Right forelimb (tissue), 1 donor: ENCODE results near the gene ZNF823.

Source experiments
- DNase-seq: peaks from one replicate; pipeline ENCODE4 v3.0.0-alpha.2; 2018

ZNF823 gene

GRCh38 chr19:11736696-11737095 lies 2.0 kb downstream of the ZNF823 start:
- no peak for DNase-seq

DNA sequence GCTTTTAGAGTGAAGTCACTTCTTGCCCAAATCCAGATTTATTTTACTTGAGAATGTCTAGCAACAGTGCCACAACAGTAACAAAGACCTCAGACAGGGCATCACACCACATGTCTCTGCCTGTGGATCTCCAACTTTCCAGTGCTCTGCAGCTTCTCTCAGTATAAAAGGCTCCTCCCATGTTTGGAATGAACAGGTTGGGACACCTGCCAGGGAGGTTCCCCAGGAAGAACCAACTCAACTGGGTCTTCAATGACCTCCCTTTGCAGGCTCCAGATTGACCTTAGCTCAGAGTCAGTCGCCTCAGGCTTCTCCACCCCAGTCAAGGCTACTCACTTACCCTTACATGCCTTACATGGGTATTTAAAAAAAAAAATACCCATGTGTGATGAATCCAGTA lies 3.4 kb downstream of the ZNF823 start:
- DNase-seq, result no peak

DNA sequence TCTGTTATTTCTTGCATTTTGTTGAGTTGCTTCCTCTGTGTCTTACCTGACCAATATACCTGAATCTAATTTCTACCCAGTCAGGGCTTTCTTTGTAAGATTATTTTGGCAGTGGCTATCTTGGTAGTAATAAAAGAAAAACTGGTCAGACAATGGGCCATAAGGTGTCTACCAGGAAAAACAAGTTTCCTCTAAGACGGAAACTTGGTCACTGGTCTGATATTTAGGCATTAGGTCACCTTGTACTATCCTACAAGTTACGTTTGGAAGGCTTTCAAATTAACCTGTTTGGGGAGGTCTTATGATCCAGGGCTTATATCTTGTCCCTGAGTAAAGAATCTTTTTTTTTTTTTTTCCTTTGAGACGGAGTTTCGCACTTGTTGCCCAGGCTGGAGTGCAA lies 9.2 kb downstream of the ZNF823 start:
- DNase-seq, result no peak

DNA sequence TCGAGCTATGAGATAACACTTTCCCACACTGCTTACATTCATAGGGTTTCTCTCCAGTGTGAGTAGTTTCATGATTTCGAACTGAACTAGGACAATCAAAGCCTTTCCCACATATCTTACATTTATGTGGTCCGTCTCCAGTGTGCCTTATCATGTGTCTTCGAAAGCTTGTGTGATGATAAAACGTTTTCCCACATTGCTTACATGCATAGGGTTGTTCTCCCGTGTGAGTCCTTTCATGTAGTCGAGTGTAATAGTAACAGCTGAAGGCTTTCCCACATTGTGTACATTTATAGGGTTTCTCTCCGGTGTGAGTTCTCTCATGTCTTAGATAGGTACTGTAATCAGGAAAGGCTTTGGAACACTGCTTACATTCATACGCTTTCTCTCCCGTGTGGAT lies 16.3 kb downstream of the ZNF823 start:
- DNase-seq, result no peak

- no peak for DNase-seq
Observed at GRCh38 chr19:11721681-11722080, 17.1 kb downstream of the ZNF823 start.

DNA sequence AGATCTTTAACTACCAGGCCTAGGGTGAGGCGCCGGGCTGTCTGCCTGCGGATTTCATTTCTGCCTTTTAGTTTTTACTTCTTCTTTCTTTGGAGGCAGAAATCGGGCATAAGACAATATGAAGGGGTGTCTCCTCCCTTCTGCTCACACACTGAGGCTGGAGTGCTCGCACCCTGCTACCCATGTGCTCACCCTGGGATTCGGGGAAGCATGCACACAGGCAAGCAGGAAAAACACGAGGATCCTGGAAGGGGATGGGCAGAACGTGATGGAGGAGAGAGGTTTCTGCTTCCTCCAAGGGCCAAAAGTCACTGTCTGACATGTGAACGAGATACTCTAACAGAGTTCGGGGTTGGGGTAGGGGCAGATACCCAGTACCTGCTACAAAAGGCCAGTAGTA lies 28.4 kb downstream of the ZNF823 start:
- no peak for DNase-seq

GRCh38 chr19:11708457-11708856 lies 30.3 kb downstream of the ZNF823 start:
- DNase-seq, result no peak

GRCh38 chr19:11705474-11705873 lies 33.3 kb downstream of the ZNF823 start:
- DNase-seq, result no peak

DNA sequence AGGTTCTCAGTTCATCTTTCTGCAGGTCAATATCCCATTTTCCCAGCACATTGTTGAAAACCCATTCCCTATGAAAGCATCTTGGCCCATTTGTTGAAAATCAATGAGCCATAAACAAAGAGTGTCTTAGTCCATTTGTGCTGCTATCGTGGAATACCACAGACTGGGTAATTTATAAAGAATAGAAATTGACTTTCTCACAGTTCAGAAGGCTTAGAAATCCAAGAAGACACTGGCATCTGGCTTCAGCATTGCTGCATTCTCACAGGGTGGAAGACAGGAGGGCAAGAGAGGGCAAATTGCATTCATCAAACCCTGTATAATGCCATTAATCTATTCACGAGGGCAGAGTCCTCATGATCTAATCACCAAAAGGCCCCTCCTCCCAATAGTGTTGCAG lies 34.1 kb downstream of the ZNF823 start:
- DNase-seq, result no peak

GRCh38 chr19:11699931-11700794 lies 38.6 kb downstream of the ZNF823 start:
- DNase-seq, result no peak

DNA sequence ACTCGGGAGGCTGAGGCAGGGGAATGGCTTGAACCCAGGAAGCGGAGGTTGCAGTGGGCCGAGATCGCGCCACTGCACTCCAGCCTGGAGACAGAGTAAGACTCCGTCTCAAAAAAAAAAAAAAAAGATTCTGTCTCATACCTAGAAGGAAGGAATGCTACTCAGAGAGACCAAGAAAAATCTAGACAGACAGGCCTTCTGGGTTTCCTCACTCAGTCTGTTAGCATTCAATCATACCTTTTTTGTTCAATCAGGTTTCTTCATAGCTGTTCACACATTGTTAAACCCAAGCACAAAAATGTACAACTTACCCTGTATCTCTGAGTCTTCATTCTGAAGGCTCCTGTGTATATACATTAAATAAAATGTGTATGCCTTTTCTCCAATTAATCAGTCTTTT lies 40.5 kb downstream of the ZNF823 start:
- DNase-seq, result no peak

GRCh38 chr19:11697284-11697855 lies 41.4 kb downstream of the ZNF823 start:
- no peak for DNase-seq

GRCh38 chr19:11694533-11695439 lies 44.0 kb downstream of the ZNF823 start:
- DNase-seq, result peak; percentile 97

DNA sequence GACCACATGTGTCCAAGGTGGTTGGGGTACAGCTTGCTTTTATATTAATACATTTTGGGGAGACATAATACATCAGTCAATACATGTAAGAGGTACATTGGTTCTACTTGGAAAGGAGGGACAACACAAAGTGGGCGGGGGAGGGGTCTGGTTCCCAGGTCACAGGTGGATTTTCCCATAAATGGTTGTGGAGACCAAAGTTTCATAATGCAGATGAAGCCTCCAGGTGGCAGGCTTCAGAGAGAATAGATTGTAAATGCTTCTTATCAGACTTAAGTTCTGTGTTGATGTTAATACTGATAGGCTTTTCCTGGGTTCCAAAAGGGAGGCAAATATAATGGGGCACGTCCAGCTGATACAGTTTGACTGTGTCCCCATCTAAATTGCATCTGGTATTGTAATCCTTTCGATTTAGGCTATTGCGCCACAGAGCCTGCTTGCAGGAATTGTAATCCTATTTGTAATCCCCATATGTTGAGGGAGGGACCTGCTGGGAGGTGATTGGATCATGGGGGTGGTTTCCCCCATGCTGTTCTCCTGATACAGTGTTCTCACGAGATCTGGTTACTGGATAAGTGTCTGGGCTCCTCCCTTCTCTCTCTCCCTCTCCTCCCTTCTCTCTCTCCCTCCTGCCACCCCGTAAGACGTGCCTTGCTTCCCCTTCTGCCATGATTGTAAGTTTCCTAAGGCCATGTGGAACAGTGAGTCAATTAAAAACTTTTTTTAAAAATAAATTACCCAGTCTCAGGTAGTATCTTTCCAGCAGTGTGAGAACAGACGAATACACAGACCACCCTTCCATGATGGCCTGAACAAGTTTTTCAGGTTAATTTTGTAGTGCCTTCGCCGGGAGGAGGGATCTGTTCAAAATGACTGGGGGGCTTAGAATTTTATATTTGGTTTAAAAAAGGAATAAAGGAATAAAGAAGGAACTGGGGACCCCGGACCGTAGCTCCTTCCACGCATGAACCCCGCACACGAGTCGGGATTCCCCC lies 44.9 kb downstream of the ZNF823 start:
- no peak for DNase-seq

DNA sequence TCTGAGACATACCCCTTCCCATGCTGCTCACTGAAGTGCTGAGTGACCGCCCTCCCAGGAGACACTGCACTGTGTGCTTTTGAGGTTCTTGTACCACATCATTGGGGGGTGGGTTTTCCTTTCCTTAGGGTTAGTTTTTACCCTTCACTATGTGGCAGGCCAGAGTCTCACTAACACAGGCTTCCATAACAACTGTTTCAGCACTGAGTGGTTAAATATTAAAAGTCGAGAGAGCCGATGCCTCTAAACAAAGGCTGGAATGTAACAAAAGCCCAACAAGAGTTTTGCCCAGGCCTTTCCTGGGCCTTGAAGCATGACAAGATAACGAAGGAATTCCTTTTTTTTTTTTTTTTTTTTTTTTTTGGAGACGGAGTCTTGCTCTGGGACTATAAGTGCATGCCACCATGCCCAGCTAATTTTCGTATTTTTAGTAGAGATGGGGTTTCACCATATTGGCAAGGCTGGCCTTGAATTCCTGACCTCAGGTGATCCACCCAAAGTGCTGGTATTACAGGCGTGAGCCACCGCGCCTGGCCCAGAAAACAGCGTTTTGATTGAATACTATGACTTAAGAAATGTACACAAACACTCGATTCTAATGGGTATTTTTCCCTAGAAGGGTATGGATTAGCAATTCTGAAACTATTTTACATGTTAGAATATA lies 46.5 kb downstream of the ZNF823 start:
- DNase-seq, result no peak

DNA sequence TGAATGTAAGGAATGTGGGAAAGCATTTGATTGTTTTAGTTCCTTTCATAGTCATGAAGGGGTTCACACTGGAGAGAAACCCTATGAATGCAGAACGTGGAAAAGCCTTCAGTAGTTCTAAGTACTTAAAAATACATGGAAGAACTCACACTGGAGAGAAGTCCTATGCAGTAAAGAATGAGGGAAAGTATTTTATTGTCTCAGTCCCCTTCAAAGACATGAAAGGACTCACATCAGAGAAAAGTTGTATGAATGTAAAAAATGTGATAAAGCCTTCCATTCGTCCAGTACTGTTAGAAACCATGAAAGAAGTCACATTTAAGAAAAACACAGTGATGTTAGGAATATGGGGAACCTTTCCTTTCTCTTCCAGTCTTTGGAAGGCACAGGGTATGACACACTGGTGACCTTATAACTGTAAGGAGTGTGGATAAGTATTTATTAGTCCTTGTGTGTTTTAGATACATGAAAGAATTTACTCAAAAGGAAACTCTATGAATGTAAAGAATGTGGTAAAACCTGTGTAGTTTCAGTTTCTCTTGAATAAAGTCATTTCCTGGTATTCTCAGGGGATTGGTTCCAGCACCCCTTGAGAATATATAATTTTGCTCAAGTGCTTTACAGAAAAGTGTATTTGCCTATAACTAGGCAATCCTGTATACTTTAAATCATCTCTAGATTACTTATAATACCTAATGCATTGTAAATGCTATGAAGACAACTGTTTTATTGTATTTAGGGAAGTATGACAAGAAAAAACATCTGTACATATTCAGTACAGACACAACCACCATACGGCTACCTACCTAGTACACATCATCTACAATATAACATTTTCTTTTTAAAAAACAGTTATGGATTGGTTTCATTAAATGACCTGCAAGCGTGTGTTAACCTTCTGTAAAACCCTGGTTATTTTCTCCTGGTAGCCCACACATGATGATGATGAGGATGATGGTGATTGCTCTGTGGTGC lies 52.8 kb downstream of the ZNF823 start:
- no peak for DNase-seq

GRCh38 chr19:11684987-11685675 lies 53.6 kb downstream of the ZNF823 start:
- DNase-seq, result no peak

DNA sequence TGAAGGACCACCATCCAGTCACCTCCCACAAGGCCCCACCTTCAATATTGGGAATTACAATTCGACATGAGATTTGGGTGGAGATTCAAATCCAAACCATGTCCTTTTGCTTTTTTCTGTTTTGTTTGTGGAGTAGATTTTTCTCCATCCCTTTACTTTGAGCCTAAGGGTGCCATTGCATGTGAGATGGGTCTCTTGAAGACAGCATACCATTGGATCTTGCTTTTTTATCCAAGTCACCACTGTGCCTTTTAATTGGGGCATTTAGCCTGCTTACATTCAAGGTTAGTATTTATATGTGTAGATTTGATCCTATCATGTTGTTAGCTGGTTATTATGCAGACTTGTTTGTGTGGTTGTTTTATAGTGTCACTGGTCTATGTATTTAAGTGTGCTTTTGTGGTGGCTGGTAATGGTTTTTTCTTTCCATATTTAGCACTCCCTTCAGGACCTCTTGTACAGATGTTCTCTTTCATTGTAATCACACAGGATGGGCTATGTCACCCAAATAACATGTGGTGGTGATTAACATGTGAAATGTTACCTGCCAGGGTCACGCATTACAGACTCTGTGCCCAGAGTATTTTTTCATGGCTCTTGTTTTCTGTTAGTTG lies 58.0 kb downstream of the ZNF823 start:
- no peak for DNase-seq

DNA sequence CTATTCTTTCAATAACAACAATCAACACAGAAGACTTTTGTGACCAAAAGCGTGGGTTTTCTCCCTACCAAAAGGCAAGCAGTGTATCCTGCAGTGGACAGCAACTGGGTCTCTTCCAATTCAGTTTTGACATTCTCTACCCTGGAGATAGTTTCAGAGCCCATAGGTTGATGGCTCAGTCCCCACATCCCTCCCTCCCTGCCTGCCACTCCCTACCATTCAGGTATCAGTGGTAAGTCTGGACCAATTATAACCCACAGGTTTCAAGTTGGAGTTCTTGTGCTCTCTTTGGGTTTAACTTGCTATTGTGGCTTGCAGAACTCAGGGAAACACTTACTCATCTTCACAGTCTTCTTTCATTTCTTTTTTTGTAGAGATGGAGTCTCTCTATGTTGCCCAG lies 60.2 kb downstream of the ZNF823 start:
- no peak for DNase-seq
